NCI-H2107 (cell line): ENCODE results near the gene FLT3.
"Not testable (repeated sequence)": the region's sequence is repeated elsewhere in the genome, so short reads cannot be mapped to it uniquely, and the experiment has no call there.

Source experiments
- DNase-seq: peaks from one replicate; lab custom pipeline; 2025; lab: John Stamatoyannopoulos, UW

The FLT3 gene

GRCh38 chr13:28099396-28100149, 803 bp downstream of the FLT3 start:
- no peak for DNase-seq

GRCh38 chr13:28097503-28097902, 2.9 kb downstream of the FLT3 start:
- no peak for DNase-seq

- no peak for DNase-seq
Observed at GRCh38 chr13:28094306-28094705, 6.1 kb downstream of the FLT3 start.

- no peak for DNase-seq
Observed at GRCh38 chr13:28093881-28094280, 6.5 kb downstream of the FLT3 start.

- DNase-seq, result no peak
Observed at GRCh38 chr13:28092431-28092830, 7.9 kb downstream of the FLT3 start.

- DNase-seq, result no peak
Observed at GRCh38 chr13:28089065-28089464, 11.3 kb downstream of the FLT3 start.

GRCh38 chr13:28077820-28078219, 22.6 kb downstream of the FLT3 start:
- not testable (repeated sequence) for DNase-seq

GRCh38 chr13:28077231-28077630, 23.1 kb downstream of the FLT3 start:
- no peak for DNase-seq

- no peak for DNase-seq
Observed at GRCh38 chr13:28071424-28071823, 29.0 kb downstream of the FLT3 start.

- no peak for DNase-seq
Observed at GRCh38 chr13:28067491-28067890, 32.9 kb downstream of the FLT3 start.

GRCh38 chr13:28058866-28059613, 41.3 kb downstream of the FLT3 start:
- no peak for DNase-seq

GRCh38 chr13:28056970-28057712, 43.2 kb downstream of the FLT3 start:
- no peak for DNase-seq

- no peak for DNase-seq
Observed at GRCh38 chr13:28056426-28056825, 44.0 kb downstream of the FLT3 start.

GRCh38 chr13:28055357-28055756, 45.0 kb downstream of the FLT3 start:
- no peak for DNase-seq

GRCh38 chr13:28052945-28053344, 47.4 kb downstream of the FLT3 start:
- DNase-seq, result no peak

GRCh38 chr13:28049880-28050875, 50.2 kb downstream of the FLT3 start:
- no peak for DNase-seq

- no peak for DNase-seq
Observed at GRCh38 chr13:28049215-28049614, 51.2 kb downstream of the FLT3 start.

GRCh38 chr13:28048768-28049167, 51.6 kb downstream of the FLT3 start:
- DNase-seq, result no peak

- DNase-seq, result no peak
Observed at GRCh38 chr13:28047757-28048388, 52.5 kb downstream of the FLT3 start.

GRCh38 chr13:28046981-28047380, 53.4 kb downstream of the FLT3 start:
- no peak for DNase-seq

GRCh38 chr13:28045861-28046260, 54.5 kb downstream of the FLT3 start:
- no peak for DNase-seq
